Measurements from ENCODE around the gene SLC8A1. TPM values are rescaled to one million over a fixed set of nuclear protein-coding genes. Genes with fewer than 3 reads are reported as not detected.

SLC8A1 gene
- total RNA-seq, 1 donor from 2014 or later: 5.7 TPM

DNA sequence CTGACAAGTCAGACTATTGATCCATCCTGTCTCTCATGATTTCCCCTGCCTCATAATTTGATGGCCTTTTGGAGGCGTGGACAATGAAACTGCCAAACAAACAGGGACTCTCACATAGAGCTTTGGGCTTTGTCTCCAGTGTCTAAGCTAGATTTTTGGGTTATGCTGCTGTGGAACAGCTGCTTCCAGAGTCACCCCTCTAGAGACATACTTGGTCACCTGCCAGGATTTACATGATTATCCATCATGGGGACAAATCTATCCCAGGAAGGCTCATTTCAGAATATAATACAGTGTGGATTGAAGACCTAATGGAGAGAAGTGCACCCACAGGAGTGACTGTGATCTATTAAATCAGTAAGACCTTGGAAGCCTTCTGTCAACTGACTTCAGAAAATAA, 159.6 kb downstream of the SLC8A1 start:
- Mint-ChIP-seq H3K27me3 (no peaks in the 10 kb centered on the region), H3K27ac (no peak overlapping the region), H3K4me3 (ENCODE audit: low read depth) (no peak overlapping the region), H3K36me3 (ENCODE audit: insufficient read depth) (no peaks in the 10 kb centered on the region), H3K4me1 (ENCODE audit: low read depth) (no peaks in the 10 kb centered on the region), H3K9me3 (ENCODE audit: low read depth) (no peaks in the 10 kb centered on the region)
- TF ChIP-seq, protein P1, sequence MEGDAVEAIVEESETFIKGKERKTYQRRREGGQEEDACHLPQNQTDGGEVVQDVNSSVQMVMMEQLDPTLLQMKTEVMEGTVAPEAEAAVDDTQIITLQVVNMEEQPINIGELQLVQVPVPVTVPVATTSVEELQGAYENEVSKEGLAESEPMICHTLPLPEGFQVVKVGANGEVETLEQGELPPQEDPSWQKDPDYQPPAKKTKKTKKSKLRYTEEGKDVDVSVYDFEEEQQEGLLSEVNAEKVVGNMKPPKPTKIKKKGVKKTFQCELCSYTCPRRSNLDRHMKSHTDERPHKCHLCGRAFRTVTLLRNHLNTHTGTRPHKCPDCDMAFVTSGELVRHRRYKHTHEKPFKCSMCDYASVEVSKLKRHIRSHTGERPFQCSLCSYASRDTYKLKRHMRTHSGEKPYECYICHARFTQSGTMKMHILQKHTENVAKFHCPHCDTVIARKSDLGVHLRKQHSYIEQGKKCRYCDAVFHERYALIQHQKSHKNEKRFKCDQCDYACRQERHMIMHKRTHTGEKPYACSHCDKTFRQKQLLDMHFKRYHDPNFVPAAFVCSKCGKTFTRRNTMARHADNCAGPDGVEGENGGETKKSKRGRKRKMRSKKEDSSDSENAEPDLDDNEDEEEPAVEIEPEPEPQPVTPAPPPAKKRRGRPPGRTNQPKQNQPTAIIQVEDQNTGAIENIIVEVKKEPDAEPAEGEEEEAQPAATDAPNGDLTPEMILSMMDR (IDR thresholded peaks at IDR 0.05; ENCODE audit: unreplicated experiment): no peak
- no peak for DNase-seq (ENCODE audit: low spot score, unreplicated experiment)

DNA sequence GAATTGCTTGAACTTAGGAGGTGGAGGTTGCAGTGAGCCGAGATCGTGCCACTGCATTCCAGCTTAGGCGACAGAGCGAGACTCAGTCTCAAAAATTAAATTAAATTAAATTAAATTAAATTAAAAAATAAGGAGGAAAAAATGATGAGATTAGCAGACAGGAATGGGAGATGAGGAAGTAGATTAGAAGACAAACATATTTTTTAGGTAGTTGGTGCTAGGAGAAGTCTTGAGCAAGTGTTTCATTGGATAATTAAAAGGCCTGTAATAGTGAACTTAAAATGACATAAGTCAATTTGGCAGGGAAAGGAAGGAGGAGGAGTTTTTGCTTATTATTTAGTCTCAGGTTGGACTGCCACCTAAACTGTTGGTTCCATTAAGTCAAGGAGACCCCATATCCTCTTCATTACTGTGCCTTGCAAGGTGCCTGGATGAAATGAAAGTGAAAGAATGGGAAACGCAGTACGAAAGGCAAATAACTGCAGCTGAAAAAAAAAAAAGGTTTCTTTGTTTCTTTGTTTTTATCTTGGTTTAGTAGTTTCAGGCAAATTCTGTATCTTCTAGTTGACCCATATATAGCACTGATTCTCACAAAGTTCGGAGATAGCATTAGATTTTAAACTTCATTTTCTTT, 162.0 kb downstream of the SLC8A1 start:
- no peak for DNase-seq (ENCODE audit: low spot score, unreplicated experiment)
- TF ChIP-seq, protein P1 (IDR thresholded peaks at IDR 0.05; ENCODE audit: unreplicated experiment): no peak
- Mint-ChIP-seq H3K4me3 (ENCODE audit: low read depth) (no peak overlapping the region), H3K9me3 (ENCODE audit: low read depth) (no peaks in the 10 kb centered on the region), H3K4me1 (ENCODE audit: low read depth) (no peaks in the 10 kb centered on the region), H3K36me3 (ENCODE audit: insufficient read depth) (no peaks in the 10 kb centered on the region), H3K27ac (no peak overlapping the region), H3K27me3 (no peaks in the 10 kb centered on the region)

DNA sequence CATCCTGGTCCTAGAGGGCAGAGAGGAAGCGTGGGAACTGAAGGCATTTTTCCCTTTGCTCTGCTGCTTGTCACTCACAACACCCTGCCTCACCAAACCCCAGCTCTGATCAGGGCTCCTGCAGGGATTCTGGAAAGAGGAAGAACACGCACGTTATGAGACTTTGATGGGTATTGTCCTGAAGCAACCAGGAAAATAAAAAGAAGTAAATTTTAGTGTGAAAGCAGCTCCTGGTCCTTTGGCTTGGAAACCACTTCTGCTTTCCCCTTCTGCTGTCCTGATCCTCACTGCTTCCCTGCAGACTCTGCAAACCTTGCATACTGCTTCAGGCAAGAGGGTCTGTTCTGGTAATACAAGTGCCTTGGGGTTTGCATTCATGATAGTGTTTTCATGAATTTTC, 164.1 kb downstream of the SLC8A1 start:
- TF ChIP-seq, protein P1 (IDR thresholded peaks at IDR 0.05; ENCODE audit: unreplicated experiment): no peak
- Mint-ChIP-seq H3K36me3 (ENCODE audit: insufficient read depth) (no peaks in the 10 kb centered on the region), H3K27me3 (no peaks in the 10 kb centered on the region), H3K9me3 (ENCODE audit: low read depth) (no peaks in the 10 kb centered on the region), H3K4me1 (ENCODE audit: low read depth) (no peaks in the 10 kb centered on the region), H3K4me3 (ENCODE audit: low read depth) (no peak overlapping the region), H3K27ac (no peak overlapping the region)
- no peak for DNase-seq (ENCODE audit: low spot score, unreplicated experiment)

DNA sequence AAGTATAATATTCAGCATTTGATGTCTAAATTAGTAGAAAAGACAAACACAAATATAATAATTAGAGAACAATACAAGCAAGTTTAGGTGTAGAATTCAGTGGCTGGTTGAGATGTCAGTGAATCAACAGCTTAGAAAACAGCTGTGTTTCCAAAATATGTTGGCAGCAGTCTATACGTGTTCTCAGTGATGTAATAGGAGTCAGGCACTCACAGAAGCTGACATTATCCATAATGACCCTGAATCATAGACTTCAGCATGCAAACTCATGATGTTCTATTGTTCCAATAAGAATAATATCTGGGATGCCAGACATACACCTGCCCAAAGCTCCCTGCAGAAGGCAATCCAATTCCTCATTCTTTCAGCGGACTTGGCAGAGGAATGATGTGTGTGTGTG, 164.7 kb downstream of the SLC8A1 start:
- TF ChIP-seq, protein P1 (IDR thresholded peaks at IDR 0.05; ENCODE audit: unreplicated experiment): no peak
- DNase-seq (ENCODE audit: low spot score, unreplicated experiment): no peak
- no peaks in the 10 kb centered on the region for H3K4me1 Mint-ChIP-seq (ENCODE audit: low read depth)
- H3K36me3 Mint-ChIP-seq (ENCODE audit: insufficient read depth): no peaks in the 10 kb centered on the region
- no peaks in the 10 kb centered on the region for H3K9me3 Mint-ChIP-seq (ENCODE audit: low read depth)
- no peaks in the 10 kb centered on the region for H3K27me3 Mint-ChIP-seq
- H3K27ac Mint-ChIP-seq: no peak overlapping the region
- no peak overlapping the region for H3K4me3 Mint-ChIP-seq (ENCODE audit: low read depth)

DNA sequence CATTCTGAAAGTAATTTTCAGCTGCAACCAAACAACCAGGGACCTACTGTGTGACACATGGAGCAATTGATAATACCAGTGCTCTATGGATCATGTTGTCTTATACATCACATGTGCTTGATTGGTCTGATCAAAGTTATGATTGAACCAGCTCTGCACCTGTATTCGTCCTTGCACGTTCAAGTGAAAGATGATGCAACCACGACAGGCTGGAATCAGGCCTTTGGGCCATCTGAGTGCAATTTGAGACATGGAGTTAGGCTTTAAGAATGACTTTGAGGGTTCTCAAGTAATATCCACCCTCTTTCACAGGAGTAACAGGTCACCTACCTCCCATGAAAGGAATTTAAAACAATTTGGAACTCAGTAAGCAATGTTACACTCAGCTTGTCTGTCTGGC, 165.2 kb downstream of the SLC8A1 start:
- Mint-ChIP-seq H3K36me3 (ENCODE audit: insufficient read depth) (no peaks in the 10 kb centered on the region), H3K9me3 (ENCODE audit: low read depth) (no peaks in the 10 kb centered on the region), H3K4me1 (ENCODE audit: low read depth) (no peaks in the 10 kb centered on the region), H3K4me3 (ENCODE audit: low read depth) (no peak overlapping the region), H3K27me3 (no peaks in the 10 kb centered on the region), H3K27ac (no peak overlapping the region)
- DNase-seq (ENCODE audit: low spot score, unreplicated experiment): no peak
- TF ChIP-seq, protein P1 (IDR thresholded peaks at IDR 0.05; ENCODE audit: unreplicated experiment): no peak

Measured in progenitor cell of endocrine pancreas (in vitro differentiated cells).